Stimulated activated effector memory CD8-positive, alpha-beta T cell treated with anti-CD3 and anti-CD28 coated beads, Interleukin-12 subunit alpha, Interleukin-12 subunit beta, amount 100 ng/mL, for 72 hours (primary cell): Measurements from ENCODE around the gene EFEMP1.

Experiments used
- ATAC-seq: fragments of 150-1000 bp; cut with Tn5 transposase; 2 replicates; pipeline ENCODE4 v1.10.0; 2021
- DNase-seq, 2 donors: peaks; one replicate each; pipeline ENCODE4 v3.0.0; 2021 to 2022; ENCODE audit warnings: low spot score in 2 of 2
- H3K27ac Mint-ChIP-seq: one replicate; pipeline ENCODE4 v1.8.0; 2022; ENCODE audit warnings: mild to moderate bottlenecking, mixed read lengths
- H3K36me3 Mint-ChIP-seq: one replicate; pipeline ENCODE4 v1.8.0; 2022; ENCODE audit warnings: mild to moderate bottlenecking, mixed read lengths
- H3K4me1 Mint-ChIP-seq: one replicate; pipeline ENCODE4 v1.8.0; 2022; ENCODE audit warnings: mixed read lengths
- H3K4me3 Mint-ChIP-seq: one replicate; pipeline ENCODE4 v1.8.0; 2022; ENCODE audit warnings: mild to moderate bottlenecking, mixed read lengths
- H3K9me3 Mint-ChIP-seq: one replicate; pipeline ENCODE4 v1.8.0; 2022; ENCODE audit warnings: mixed read lengths

EFEMP1 gene

DNA sequence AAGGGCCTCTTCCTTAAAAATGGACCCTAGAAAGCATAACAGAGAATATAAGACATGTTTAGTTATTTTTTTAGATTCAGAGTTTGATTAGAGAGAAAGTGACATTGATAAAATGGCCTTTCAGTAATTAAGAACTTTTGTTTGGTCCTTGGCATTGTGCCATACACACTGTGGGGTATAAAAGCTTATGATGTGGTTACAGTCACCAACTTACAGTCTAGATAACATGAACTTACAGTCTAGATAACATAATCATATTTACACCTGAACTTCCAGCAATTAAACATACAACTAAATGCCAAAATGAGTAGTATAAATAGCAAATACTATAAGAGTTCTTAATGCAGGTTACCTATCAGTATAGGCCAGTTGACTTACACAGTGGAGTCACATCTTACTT, 25.6 kb upstream of the EFEMP1 start:
- Mint-ChIP-seq H3K4me3 (no peak overlapping the region), H3K9me3 (peaks cover 12% of the 10 kb centered on the region), H3K36me3 (no peaks in the 10 kb centered on the region), H3K4me1 (no peaks in the 10 kb centered on the region), H3K27ac (no peak overlapping the region)
- DNase-seq (no peak), ATAC-seq (no peak)

DNA sequence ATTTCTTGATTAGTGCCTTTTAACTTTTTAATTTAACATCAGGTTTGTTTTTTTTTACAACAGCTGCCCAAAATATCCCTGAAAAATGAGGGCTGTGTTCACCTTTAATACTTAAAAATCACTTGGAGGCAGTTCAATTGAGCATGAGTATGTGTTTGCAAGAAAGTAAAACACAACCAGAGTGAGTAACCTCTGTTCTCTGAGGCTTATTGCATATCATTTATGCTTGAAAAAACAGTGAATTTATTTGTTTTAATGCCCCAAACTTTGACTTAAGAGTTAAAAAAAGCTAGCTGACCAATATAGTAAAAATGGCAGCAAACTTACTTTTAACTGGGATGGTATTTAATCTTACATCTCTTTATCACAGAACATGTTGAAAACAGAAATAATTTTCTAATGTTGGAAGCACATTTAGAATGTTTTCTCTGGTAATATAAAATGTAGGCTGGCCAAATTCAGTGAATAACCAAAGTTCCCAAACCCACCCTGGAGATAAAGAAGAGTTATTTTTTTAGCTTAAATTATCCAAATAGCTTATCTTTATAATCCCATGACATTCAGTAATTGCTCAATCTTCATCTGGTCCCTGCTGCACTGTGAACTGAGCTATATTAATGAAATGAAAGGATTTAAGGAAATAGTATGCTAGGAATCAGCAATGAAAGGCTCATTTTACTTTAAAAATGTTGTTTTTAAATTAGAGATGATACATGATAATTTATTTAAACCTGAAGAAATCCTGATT, 24.8 kb upstream of the EFEMP1 start:
- ATAC-seq = no peak
- Mint-ChIP-seq H3K4me3 (no peak overlapping the region), H3K4me1 (no peaks in the 10 kb centered on the region), H3K36me3 (no peaks in the 10 kb centered on the region), H3K27ac (no peak overlapping the region), H3K9me3 (peaks cover 12% of the 10 kb centered on the region)
- no peak for DNase-seq

DNA sequence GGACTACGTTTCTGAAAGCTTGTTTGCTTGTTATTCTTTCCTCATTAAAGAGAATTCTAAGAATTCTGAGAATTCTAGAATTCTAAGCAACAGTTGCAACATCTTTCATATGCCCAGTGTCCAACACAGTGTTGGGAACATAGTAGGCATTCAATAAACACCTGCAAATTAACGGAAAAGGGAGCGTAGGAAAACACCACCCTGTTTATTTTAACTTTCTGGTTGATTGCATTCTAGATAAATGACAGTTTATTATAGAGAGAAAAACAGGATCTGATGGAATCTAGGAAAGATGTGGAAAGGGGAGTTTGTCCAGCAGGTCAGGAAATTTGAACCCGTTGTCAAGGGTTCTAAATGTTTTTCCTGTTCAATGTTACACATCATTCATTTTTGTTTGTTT, 24.2 kb upstream of the EFEMP1 start:
- no peak overlapping the region for H3K27ac Mint-ChIP-seq
- H3K36me3 Mint-ChIP-seq = no peaks in the 10 kb centered on the region
- H3K4me1 Mint-ChIP-seq = no peaks in the 10 kb centered on the region
- DNase-seq = no peak
- H3K4me3 Mint-ChIP-seq = no peak overlapping the region
- no peak for ATAC-seq
- peaks cover 12% of the 10 kb centered on the region for H3K9me3 Mint-ChIP-seq

DNA sequence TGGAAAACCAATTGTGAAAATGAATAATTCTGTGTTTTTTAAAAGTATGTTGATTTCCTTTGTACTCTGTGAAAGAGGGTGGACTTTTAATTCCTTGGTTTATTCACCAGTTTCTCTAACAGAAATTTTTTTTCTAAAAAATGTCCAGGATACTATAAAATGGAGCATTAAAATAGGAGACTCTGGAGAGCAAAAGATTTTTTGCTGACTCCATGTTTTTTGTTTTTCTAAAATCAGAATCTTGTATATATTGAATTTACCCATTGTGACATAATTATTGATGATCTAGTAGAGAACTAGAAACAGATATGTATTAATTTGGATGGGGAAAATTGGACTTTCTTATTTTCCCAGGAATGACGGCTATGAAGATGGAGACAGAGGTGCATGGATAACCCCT, 23.2 kb upstream of the EFEMP1 start:
- Mint-ChIP-seq H3K4me3 (no peak overlapping the region), H3K27ac (no peak overlapping the region), H3K4me1 (no peaks in the 10 kb centered on the region), H3K9me3 (peaks cover 12% of the 10 kb centered on the region), H3K36me3 (no peaks in the 10 kb centered on the region)
- ATAC-seq = no peak
- DNase-seq = no peak

DNA sequence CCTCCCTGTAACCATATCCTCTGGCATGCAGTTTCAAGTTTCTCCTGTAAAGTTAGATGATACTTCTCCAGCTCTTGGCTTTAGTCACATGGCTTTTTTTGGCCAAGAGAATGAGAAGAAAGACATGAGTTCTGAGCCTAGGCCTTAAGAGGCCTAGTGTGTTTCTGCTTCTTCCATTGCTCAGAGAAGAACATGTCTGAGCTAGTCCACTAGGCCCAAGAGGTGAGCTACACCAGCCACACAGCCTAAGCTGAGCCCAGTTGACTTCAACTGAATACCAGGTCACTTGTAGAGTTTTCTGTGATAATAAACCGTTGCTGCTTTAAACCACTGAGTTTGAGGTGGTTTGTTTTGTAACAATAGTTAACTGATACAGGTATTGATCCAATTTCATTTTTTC, 19.9 kb upstream of the EFEMP1 start:
- ATAC-seq = no peak
- Mint-ChIP-seq H3K4me3 (no peak overlapping the region), H3K4me1 (no peaks in the 10 kb centered on the region), H3K9me3 (peaks cover 7% of the 10 kb centered on the region), H3K36me3 (no peaks in the 10 kb centered on the region), H3K27ac (no peak overlapping the region)
- no peak for DNase-seq

DNA sequence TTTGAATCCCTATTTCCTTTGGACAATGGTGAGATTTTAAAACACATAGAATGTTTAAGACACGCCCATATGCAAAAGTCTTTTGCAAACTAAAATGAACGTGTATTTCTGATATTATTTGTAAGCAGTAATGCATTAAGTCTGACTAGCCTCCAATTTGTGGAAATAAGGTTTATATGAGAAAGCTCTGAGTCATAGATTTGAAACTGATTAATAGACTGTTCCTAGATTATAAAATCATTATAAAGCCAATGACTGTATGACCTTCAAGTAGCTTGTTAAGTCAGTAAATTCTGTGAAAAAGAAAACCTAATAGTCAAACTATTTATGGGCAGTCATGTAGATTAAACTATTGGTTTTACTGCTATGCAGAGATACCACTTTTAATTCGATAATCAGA, 12.8 kb upstream of the EFEMP1 start:
- no peak overlapping the region for H3K27ac Mint-ChIP-seq
- ATAC-seq (no peak), DNase-seq (no peak)
- no peaks in the 10 kb centered on the region for H3K36me3 Mint-ChIP-seq
- H3K4me1 Mint-ChIP-seq = no peaks in the 10 kb centered on the region
- H3K9me3 Mint-ChIP-seq = peaks cover 10% of the 10 kb centered on the region
- H3K4me3 Mint-ChIP-seq = no peak overlapping the region

DNA sequence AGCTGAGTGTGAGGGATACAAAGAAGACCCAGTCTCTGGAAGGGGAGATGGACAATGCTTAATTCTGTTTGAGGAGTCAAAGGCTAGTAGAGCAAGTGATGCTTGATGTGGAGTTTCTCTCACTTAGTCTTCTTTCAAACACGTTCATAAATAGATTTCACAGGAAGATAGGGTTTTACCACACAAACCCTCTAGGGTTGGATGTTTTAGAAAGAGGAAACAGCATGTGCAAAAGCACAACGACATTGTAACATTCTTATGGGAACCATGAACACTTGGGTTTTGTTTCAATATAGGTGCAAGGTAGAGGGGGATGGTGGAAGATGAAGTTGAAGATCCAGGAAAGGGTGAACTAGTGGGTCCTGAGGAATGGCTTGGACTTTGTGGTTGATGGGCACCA, 10.8 kb upstream of the EFEMP1 start:
- ATAC-seq = no peak
- Mint-ChIP-seq H3K4me1 (no peaks in the 10 kb centered on the region), H3K9me3 (peaks cover 10% of the 10 kb centered on the region), H3K36me3 (no peaks in the 10 kb centered on the region), H3K4me3 (no peak overlapping the region), H3K27ac (no peak overlapping the region)
- DNase-seq = no peak

DNA sequence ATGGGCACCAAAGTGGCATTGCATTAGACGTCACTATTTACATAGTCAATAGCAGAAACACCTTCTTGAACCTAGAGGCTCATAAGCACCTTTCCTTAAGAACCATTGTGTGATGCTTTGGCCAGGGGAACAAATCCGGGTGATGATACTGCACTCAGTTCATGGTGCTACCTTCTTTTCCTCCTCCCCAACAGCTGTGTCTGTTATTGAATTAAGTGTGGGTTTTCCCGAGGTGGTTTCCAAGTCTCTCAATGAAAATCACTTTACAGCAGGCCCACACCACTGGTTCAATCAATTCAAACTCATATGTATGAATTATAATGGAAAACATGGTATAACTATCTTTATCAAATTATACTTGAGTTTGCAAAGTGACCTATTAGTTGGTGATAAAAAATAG, 9.3 kb upstream of the EFEMP1 start:
- no peaks in the 10 kb centered on the region for H3K4me1 Mint-ChIP-seq
- no peak for ATAC-seq
- no peak overlapping the region for H3K4me3 Mint-ChIP-seq
- peaks cover 10% of the 10 kb centered on the region for H3K9me3 Mint-ChIP-seq
- no peak for DNase-seq
- H3K36me3 Mint-ChIP-seq = no peaks in the 10 kb centered on the region
- H3K27ac Mint-ChIP-seq = no peak overlapping the region

DNA sequence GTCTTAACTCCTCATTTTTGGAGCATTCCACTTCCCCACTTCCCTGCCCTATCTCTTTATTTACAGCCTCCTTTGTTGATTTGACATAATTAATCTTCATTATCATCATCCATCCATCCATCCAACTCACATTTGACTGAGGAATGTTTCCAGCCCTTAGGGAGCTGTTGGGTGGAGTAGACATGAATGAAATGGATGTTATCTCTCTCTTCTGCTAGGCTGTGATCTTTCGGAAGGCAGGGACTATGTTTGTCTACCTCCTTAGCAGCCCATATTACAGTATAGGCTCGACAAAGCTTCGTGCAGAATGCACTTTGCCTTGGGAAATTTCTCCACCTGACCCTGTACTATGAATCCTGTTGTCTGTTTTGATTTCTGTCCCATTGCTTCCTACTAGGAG, 7.7 kb upstream of the EFEMP1 start:
- peaks cover 10% of the 10 kb centered on the region for H3K9me3 Mint-ChIP-seq
- H3K36me3 Mint-ChIP-seq = no peaks in the 10 kb centered on the region
- no peak overlapping the region for H3K4me3 Mint-ChIP-seq
- no peak for DNase-seq
- no peak for ATAC-seq
- H3K4me1 Mint-ChIP-seq = no peaks in the 10 kb centered on the region
- no peak overlapping the region for H3K27ac Mint-ChIP-seq

DNA sequence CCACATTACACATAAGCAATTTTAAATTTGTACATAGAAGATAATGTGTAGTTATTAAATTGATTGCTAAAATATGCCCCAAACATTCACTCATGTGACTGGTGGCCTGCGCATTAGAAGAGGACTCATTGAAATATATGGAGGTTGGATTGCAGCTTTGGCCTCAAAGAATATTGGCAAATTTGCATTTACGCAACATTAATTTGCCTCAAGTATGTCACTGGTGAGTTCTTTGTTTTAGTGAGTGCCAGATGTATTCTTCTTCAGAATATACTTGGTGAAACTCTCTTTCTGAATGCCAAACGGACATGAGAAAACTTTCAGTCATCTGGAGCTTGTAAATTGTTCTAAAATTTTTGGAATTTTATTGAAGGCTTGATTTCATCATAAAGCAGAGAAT, 5.9 kb upstream of the EFEMP1 start:
- Mint-ChIP-seq H3K4me1 (no peaks in the 10 kb centered on the region), H3K4me3 (no peak overlapping the region), H3K36me3 (no peaks in the 10 kb centered on the region), H3K9me3 (peaks cover 6% of the 10 kb centered on the region), H3K27ac (no peak overlapping the region)
- no peak for ATAC-seq
- no peak for DNase-seq

DNA sequence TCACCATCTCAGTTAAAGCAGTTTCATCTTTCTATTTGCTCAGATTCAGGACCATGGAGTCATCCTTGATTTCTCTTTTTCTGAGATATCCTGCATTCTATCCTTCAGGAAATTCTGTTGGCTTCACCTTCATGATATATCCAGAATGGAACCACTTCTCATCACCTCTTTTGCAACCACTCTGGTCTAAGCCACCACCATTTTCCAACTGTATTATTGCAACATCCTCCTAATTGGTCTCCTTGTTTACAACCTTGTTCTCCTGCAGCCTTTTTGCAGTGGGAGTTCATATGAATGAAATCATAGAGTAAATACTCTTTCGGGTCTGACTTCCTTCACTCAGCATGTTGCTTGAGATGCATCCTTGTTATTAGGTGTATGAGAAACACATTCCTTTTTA, 3.4 kb upstream of the EFEMP1 start:
- Mint-ChIP-seq H3K27ac (no peak overlapping the region), H3K36me3 (no peaks in the 10 kb centered on the region), H3K4me3 (no peak overlapping the region), H3K9me3 (peaks cover 2% of the 10 kb centered on the region), H3K4me1 (no peaks in the 10 kb centered on the region)
- ATAC-seq (no peak), DNase-seq (no peak)

DNA sequence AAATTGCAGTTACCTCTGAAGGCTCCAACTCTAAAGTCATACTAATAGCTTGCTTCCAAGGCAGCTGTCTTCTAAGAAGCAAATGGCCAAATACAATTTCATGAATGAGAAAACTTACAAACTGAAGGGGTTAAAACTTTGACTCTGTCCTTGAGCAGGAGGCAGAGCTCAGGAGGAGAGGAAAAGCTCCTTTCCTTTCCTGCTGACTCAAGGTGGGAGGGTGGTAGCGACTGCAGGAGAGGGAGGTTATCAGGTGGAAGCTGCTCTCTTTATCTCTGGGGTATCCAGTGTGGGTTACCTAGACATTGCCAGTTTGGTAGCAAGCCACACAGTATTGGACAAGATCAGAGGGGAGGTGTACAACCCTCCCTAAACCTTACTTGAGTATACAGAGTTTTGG, 2.7 kb upstream of the EFEMP1 start:
- no peak for DNase-seq
- no peak for ATAC-seq
- Mint-ChIP-seq H3K4me1 (no peaks in the 10 kb centered on the region), H3K27ac (no peak overlapping the region), H3K36me3 (no peaks in the 10 kb centered on the region), H3K4me3 (no peak overlapping the region), H3K9me3 (peaks cover 2% of the 10 kb centered on the region)

DNA sequence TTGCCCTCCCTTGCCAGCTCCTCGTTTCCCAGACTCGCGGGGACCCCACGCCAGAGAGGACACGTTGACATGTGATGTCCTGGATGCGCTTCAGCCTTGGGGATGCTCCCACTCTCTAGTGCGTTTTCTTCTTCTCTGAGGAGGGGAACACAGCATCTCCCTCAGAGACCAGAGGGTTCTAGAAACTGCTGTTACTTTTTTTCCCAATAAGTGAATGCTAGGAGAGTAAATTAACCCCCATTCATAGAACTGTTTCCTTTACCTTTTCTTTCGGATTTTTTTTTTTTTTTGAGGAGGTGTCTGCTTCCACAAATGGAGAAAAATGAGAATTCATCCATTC, 370 bp upstream of the EFEMP1 start:
- Mint-ChIP-seq H3K27ac (no peak overlapping the region), H3K4me1 (no peaks in the 10 kb centered on the region), H3K36me3 (no peaks in the 10 kb centered on the region), H3K9me3 (peaks cover 2% of the 10 kb centered on the region), H3K4me3 (no peak overlapping the region)
- DNase-seq (no peak), ATAC-seq (no peak)

DNA sequence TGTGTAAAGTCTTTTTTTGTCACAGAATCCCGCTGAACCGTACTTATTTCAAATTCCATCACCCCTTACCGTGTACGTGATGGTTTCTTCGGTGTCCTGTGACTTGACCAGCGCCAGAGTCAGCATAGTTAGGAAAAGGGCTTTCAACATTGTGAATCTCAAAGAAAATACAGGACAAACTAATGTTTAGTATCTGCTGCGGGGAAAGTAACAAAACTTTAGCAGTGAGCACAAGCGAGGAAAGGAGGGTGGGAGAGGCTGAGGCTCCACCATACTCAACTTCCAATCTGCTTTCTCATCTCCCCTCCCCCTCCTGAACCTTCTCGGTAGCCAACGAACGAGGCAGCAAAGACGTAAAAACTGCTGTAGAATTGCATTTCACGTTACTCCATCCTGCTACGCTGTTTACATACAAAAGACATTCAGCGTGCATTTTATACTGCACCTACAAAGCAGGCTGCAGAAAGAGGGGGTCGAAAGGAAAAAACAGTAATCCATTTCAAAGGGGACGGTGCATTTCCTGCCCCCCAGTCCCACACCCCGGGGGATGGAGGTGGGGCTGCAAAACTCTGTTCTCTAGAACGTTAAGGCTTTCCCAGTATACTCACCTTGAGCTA, 1.2 kb downstream of the EFEMP1 start:
- Mint-ChIP-seq H3K4me3 (no peak overlapping the region), H3K27ac (no peak overlapping the region)
- no peak for DNase-seq

DNA sequence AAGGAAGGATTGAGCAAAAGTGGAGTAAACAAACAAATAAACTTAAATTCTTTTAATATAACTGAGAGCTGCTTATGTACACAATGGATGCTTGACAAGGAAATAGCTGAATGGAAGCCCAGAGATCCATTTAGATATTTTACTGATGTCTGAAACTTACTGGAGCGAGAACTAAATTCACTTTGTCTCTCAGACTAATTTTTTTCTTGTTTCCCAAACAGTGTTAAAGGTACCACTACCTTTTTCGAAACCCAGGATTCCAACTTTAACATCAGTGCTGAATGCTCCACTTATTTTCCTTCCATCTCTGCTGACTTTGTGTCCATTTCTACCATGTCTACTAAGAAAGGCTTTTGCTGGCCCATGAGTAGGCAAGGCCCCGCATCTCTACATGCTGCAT, 4.0 kb downstream of the EFEMP1 start:
- no peaks in the 10 kb centered on the region for H3K36me3 Mint-ChIP-seq
- no peak overlapping the region for H3K27ac Mint-ChIP-seq
- H3K4me1 Mint-ChIP-seq = no peaks in the 10 kb centered on the region
- DNase-seq = no peak
- H3K9me3 Mint-ChIP-seq = peaks cover 2% of the 10 kb centered on the region
- ATAC-seq = no peak
- H3K4me3 Mint-ChIP-seq = no peak overlapping the region

More for the DNA sequence above, 1.2 kb downstream of the EFEMP1 start:
- H3K9me3 Mint-ChIP-seq = peaks cover 2% of the 10 kb centered on the region
- no peak for ATAC-seq
- no peaks in the 10 kb centered on the region for H3K4me1 Mint-ChIP-seq
- no peaks in the 10 kb centered on the region for H3K36me3 Mint-ChIP-seq

DNA sequence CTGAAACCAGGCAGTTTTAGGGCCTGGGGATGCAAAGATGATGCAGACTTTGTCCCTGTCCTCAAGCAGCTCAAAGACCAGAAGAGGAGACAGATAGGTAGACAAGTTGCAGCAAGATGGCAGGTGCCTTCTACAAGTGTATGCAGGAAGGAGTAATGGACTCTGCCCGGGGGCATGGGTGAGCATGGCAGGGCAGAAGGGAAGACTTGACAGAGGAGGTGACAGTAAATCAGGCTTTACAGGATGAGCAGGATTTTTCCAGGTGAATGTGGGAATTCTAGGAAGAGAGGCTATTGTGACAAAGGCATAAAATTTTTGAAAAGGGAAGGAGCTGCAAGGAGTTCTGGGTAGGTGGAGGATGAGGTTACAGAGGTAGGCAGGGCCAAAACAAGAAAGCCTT, 4.7 kb downstream of the EFEMP1 start:
- peaks cover 2% of the 10 kb centered on the region for H3K9me3 Mint-ChIP-seq
- no peaks in the 10 kb centered on the region for H3K36me3 Mint-ChIP-seq
- DNase-seq (no peak), ATAC-seq (no peak)
- H3K27ac Mint-ChIP-seq = no peak overlapping the region
- H3K4me1 Mint-ChIP-seq = no peaks in the 10 kb centered on the region
- no peak overlapping the region for H3K4me3 Mint-ChIP-seq
